ENCODE results near the gene HPS1.

The HPS1 gene

GRCh38 chr10:98433371-98433770 lies 13.4 kb downstream of the HPS1 start:
- DNase-seq (ENCODE audit: low read depth): no peak
- H3K4me3 ChIP-seq (ENCODE audit: low read length): no peak overlapping the region
- TF ChIP-seq, protein P1, sequence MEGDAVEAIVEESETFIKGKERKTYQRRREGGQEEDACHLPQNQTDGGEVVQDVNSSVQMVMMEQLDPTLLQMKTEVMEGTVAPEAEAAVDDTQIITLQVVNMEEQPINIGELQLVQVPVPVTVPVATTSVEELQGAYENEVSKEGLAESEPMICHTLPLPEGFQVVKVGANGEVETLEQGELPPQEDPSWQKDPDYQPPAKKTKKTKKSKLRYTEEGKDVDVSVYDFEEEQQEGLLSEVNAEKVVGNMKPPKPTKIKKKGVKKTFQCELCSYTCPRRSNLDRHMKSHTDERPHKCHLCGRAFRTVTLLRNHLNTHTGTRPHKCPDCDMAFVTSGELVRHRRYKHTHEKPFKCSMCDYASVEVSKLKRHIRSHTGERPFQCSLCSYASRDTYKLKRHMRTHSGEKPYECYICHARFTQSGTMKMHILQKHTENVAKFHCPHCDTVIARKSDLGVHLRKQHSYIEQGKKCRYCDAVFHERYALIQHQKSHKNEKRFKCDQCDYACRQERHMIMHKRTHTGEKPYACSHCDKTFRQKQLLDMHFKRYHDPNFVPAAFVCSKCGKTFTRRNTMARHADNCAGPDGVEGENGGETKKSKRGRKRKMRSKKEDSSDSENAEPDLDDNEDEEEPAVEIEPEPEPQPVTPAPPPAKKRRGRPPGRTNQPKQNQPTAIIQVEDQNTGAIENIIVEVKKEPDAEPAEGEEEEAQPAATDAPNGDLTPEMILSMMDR (conservative IDR thresholded peaks at IDR 0.05; ENCODE audit: low read length): no peak

GRCh38 chr10:98432330-98432729 lies 14.4 kb downstream of the HPS1 start:
- DNase-seq (ENCODE audit: low read depth): no peak
- TF ChIP-seq, protein P1 (conservative IDR thresholded peaks at IDR 0.05; ENCODE audit: low read length): no peak
- H3K4me3 ChIP-seq (ENCODE audit: low read length): no peak overlapping the region

DNA sequence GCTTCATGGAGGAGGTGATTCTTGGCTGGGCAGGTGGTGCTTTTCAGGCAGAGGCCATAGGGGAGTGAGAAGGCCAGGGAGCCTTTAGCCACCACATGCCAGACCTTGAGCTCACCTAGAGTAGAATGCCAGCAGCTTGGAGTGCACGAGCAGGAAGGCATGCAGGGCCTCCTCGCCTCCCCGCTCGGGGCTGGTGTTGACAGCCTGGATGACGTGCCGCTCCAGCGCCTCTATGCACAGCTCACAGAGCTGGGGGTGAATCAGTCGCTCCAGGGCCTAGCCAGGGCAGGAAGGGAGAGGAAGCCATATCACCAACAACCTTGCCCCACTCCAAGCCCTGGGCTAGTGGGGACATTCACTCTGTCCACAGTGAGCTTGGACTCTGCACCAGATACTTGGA lies 15.7 kb downstream of the HPS1 start:
- TF ChIP-seq, protein P1 (conservative IDR thresholded peaks at IDR 0.05; ENCODE audit: low read length): no peak
- DNase-seq (ENCODE audit: low read depth): no peak
- no peak overlapping the region for H3K4me3 ChIP-seq (ENCODE audit: low read length)

- H3K4me3 ChIP-seq (ENCODE audit: low read length): no peak overlapping the region
- TF ChIP-seq, protein P1 (conservative IDR thresholded peaks at IDR 0.05; ENCODE audit: low read length): no peak
- DNase-seq (ENCODE audit: low read depth): no peak
Observed at GRCh38 chr10:98430427-98430826, 16.3 kb downstream of the HPS1 start.

DNA sequence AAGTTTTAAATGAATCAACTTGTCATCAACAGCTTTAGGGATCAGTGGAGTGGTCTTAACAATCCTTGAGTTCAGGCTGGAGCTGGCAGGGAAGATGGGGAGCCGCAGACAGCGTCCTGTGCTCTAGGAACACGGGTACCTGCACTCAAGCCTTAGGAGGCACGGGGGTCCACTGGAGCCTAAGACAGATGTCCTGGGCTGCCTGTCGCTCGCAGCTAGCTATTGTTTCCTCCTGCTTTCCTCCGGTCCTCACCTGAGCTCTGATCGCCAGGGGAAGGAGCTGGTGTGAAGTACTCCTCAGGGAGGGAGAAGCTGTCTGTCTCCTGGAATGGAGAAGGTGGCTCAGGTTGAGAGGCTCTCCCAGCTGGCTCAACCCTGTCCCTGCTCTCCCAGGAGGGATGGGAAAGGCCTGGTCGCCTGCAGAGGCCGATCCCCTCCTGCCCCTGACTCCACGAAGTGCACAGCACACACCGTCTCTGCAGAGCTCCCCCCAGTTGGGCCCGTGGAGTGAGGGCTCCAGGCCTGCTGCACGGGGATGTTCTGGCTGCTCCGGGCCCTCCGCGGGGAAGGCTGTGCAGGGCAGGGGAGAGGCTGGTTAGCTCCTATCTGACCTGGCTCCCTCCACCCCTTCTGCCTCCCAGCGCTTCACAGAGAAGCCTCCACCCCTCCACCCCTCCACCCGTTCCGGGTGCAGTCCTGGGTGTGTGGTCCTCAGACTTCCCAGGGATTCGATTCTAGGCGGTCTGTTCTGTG lies 17.2 kb downstream of the HPS1 start:
- DNase-seq (ENCODE audit: low read depth): no peak
- H3K4me3 ChIP-seq (ENCODE audit: low read length): no peak overlapping the region
- TF ChIP-seq, protein P1 (conservative IDR thresholded peaks at IDR 0.05; ENCODE audit: low read length): no peak

- TF ChIP-seq, protein P1 (conservative IDR thresholded peaks at IDR 0.05; ENCODE audit: low read length): no peak
Observed at GRCh38 chr10:98427011-98427515, 19.7 kb downstream of the HPS1 start.

More at GRCh38 chr10:98427011-98427515, 19.7 kb downstream of the HPS1 start:
- DNase-seq (ENCODE audit: low read depth): no peak
- no peak overlapping the region for H3K4me3 ChIP-seq (ENCODE audit: low read length)

Measured in AG10803 (cell line).